SK-N-SH (cell line): Measurements from ENCODE around the gene USP28. TPM values are rescaled to one million over a fixed set of nuclear protein-coding genes. Genes with fewer than 3 reads are reported as not detected.

Experiments
- CTCF ChIA-PET: fragments of 300-600, 350-600 bp; formaldehyde crosslinking; extraction: SDS; loops from one replicate; lab custom pipeline; 2021; lab: Yijun Ruan, JAX
- POLR2A ChIA-PET: fragments of 350-600 bp; sonication (Branson Sonifier 250); formaldehyde crosslinking; extraction: SDS; loops from one replicate; lab custom pipeline; 2020; ENCODE audit warnings: antibody characterized with exemption, inconsistent platforms; lab: Yijun Ruan, JAX
- DNase-seq: peaks from one replicate; pipeline ENCODE4 v3.0.0; 2012
- H2AFZ ChIP-seq: fragments of 200-600 bp; sonication (generic); 2 replicates; pipeline ENCODE4 v1.8.1; 2016; ENCODE audit warnings: antibody characterized with exemption, mild to moderate bottlenecking, low read depth
- H3F3A ChIP-seq: fragments of 200-600 bp; sonication (generic); replicated peaks from 2 replicates; pipeline ENCODE3; 2016; ENCODE audit warnings: antibody characterized with exemption, mild to moderate bottlenecking; ENCODE audit not compliant: insufficient read depth
- H3K27ac ChIP-seq, 2 experiments: fragments of 200-500 bp in 1 of 2; fragments of 200-600 bp in 1 of 2; sonication (Bioruptor generic) in 1 of 2; sonication (generic), shearing (Covaris generic) in 1 of 2; 2 replicates each; pipeline versions ENCODE4 v1.5.1 to v1.6.1; 2014 to 2016; ENCODE audit warnings: low read depth in 2 of 2, inconsistent platforms in 1 of 2, low read length in 1 of 2, mild to moderate bottlenecking in 1 of 2, mixed read lengths in 1 of 2
- H3K27me3 ChIP-seq: fragments of 200-600 bp; sonication (generic), shearing (Covaris generic); 2 replicates; pipeline ENCODE4 v1.6.1; 2016; ENCODE audit warnings: mixed run types; ENCODE audit not compliant: insufficient read depth
- H3K36me3 ChIP-seq, 2 experiments: fragments of 200-500 bp in 1 of 2; fragments of 200-600 bp in 1 of 2; sonication (Bioruptor generic) in 1 of 2; sonication (generic) in 1 of 2; replicated peaks in 1 of 2; 2 replicates each; pipeline versions ENCODE3 to v1.5.1; 2014 to 2016; ENCODE audit warnings: low read length in 1 of 2, mild to moderate bottlenecking in 1 of 2; ENCODE audit not compliant: insufficient read depth in 2 of 2, control insufficient read depth in 1 of 2
- H3K4me1 ChIP-seq, 2 experiments: fragments of 200-500 bp in 1 of 2; fragments of 200-600 bp in 1 of 2; sonication (Bioruptor generic) in 1 of 2; sonication (generic), shearing (Covaris generic) in 1 of 2; 2 replicates each; pipeline versions ENCODE4 v1.5.1 to v1.6.1; 2014 to 2016; ENCODE audit warnings: low read depth in 1 of 2, low read length in 1 of 2, mixed run types in 1 of 2; ENCODE audit not compliant: insufficient read depth in 2 of 2, control insufficient read depth in 1 of 2
- H3K4me2 ChIP-seq: fragments of 200-600 bp; sonication (generic), shearing (Covaris generic); 2 replicates; pipeline ENCODE4 v1.6.1; 2017; ENCODE audit warnings: mixed run types
- H3K4me3 ChIP-seq, 2 experiments: fragments of 200-500 bp in 1 of 2; fragments of 200-600 bp in 1 of 2; sonication (Bioruptor generic) in 1 of 2; sonication (generic), shearing (Covaris generic) in 1 of 2; 2 replicates each; pipeline versions ENCODE4 v1.5.1 to v1.8.1; 2014 to 2016; ENCODE audit warnings: low read depth in 2 of 2, inconsistent platforms in 1 of 2, low read length in 1 of 2, mild to moderate bottlenecking in 1 of 2, mixed read lengths in 1 of 2, moderate library complexity in 1 of 2
- H3K79me2 ChIP-seq: fragments of 200-600 bp; sonication (generic); 2 replicates; pipeline ENCODE4 v1.8.1; 2017; ENCODE audit warnings: mild to moderate bottlenecking; ENCODE audit not compliant: insufficient read depth
- H3K9ac ChIP-seq: fragments of 200-600 bp; sonication (generic); 2 replicates; pipeline ENCODE4 v1.6.1; 2017; ENCODE audit warnings: mixed run types
- H3K9me2 ChIP-seq: fragments of 200-600 bp; sonication (generic); 2 replicates; pipeline ENCODE4 v1.6.1; 2017; ENCODE audit warnings: mixed run types
- H3K9me3 ChIP-seq: fragments of 200-600 bp; sonication (generic); 2 replicates; pipeline ENCODE4 v1.6.1; 2017; ENCODE audit warnings: mixed run types, mild to moderate bottlenecking, moderate library complexity
- H4K20me1 ChIP-seq: fragments of 200-600 bp; sonication (generic); 2 replicates; pipeline ENCODE4 v1.6.1; 2017; ENCODE audit warnings: mild to moderate bottlenecking, mixed run types; ENCODE audit not compliant: insufficient read depth
- CTCF ChIP-seq: fragments of 200-600 bp; sonication (generic); IDR thresholded peaks from 2 replicates; pipeline ENCODE4 v1.6.1; 2017; ENCODE audit warnings: antibody characterized with exemption, mild to moderate bottlenecking, moderate library complexity
- EP300 ChIP-seq, 2 experiments: IDR thresholded peaks; 2 replicates each; pipeline versions ENCODE4 v1.4.0 to v1.6.1; 2012; ENCODE audit warnings: borderline replicate concordance in 1 of 2, low read depth in 1 of 2, low read length in 1 of 2
- EZH2phosphoT487 ChIP-seq: fragments of 200-600 bp; sonication (generic); IDR thresholded peaks from 2 replicates; pipeline ENCODE4 v1.6.1; 2017; ENCODE audit warnings: low read depth, mixed run types, mild to moderate bottlenecking, antibody characterized with exemption, moderate library complexity, borderline replicate concordance
- FOSL2 ChIP-seq: IDR thresholded peaks from 2 replicates; pipeline ENCODE4 v1.4.0; 2012; ENCODE audit warnings: low read depth, mild to moderate bottlenecking, moderate library complexity, borderline replicate concordance
- FOXM1 ChIP-seq: IDR thresholded peaks from 2 replicates; pipeline ENCODE4 v1.4.0; 2012; ENCODE audit warnings: low read depth, mild to moderate bottlenecking
- JUND ChIP-seq: IDR thresholded peaks from 2 replicates; pipeline ENCODE4 v1.4.0; 2012
- MEF2A ChIP-seq: IDR thresholded peaks from 2 replicates; pipeline ENCODE4 v1.4.0; 2012; ENCODE audit warnings: low read depth, borderline replicate concordance
- REST ChIP-seq: IDR thresholded peaks from 2 replicates; pipeline ENCODE4 v1.6.1; 2012; ENCODE audit warnings: mild to moderate bottlenecking, low read depth, low read length, moderate library complexity
- RFX5 ChIP-seq: IDR thresholded peaks from 2 replicates; pipeline ENCODE4 v1.6.1; 2012; ENCODE audit warnings: mild to moderate bottlenecking, improper control_type of control experiment, low read length
- TEAD4 ChIP-seq: IDR thresholded peaks from 2 replicates; pipeline ENCODE4 v1.4.0; 2012; ENCODE audit warnings: mild to moderate bottlenecking, borderline replicate concordance; ENCODE audit not compliant: insufficient read depth
- YY1 ChIP-seq: IDR thresholded peaks from 2 replicates; pipeline ENCODE4 v1.4.0; 2012; ENCODE audit warnings: low read depth, mild to moderate bottlenecking
- ZBTB33 ChIP-seq: IDR thresholded peaks from 2 replicates; pipeline ENCODE4 v1.4.0; 2012; ENCODE audit warnings: low read depth, borderline replicate concordance
- WGBS: methylation state at CpG from one replicate; pipeline ENCODE4 v1.1.6; 2017; ENCODE audit warnings: low lambda C conversion rate; 5-methylcytosine and 5-hydroxymethylcytosine counted together
- polyA plus RNA-seq, 3 experiments: library from polyadenylated mRNA; depleted of rRNA; stranded (reverse); fragments of >200 nt; gene quantifications; 2 replicates each; pipeline ENCODE4 v1.2.3, GENCODE V29; 2012
- TF ChIP-seq, protein P1 (sequence below): fragments of 150-350 bp; IDR thresholded peaks from 2 replicates; pipeline ENCODE4 v1.6.1; 2016; ENCODE audit warnings: mild to moderate bottlenecking, low read depth, low read length
- TF ChIP-seq, protein P2 (sequence below): fragments of 150-350 bp; IDR thresholded peaks from 2 replicates; pipeline ENCODE4 v1.6.1; 2017; ENCODE audit warnings: antibody characterized with exemption, low read length, low read depth, borderline replicate concordance

USP28 gene
- polyA plus RNA-seq, 1 of the 3 experiments (the other 2 are of a cell fraction), result 20.0 TPM

GRCh38 chr11:113782134-113782533, 93.2 kb downstream of the USP28 start:
- Histone ChIP-seq H3K4me3 (no peak overlapping the region), H3K4me2 (no peak overlapping the region), H3K27ac (no peak overlapping the region), H3K9me2 (no peaks in the 10 kb centered on the region), H4K20me1 (no peaks in the 10 kb centered on the region), H3F3A (no peaks in the 10 kb centered on the region), H3K79me2 (no peaks in the 10 kb centered on the region), H3K9me3 (no peaks in the 10 kb centered on the region), H2AFZ (no peak overlapping the region), H3K27me3 (no peaks in the 10 kb centered on the region), H3K36me3 (no peaks in the 10 kb centered on the region), H3K4me1 (peaks cover 0 to 6% of the 10 kb centered on the region in 2 experiments; a peak in 3 of 4 replicates), H3K9ac (no peak overlapping the region)
- POLR2A ChIA-PET, result no interaction called here
- CTCF ChIA-PET, result interaction anchor here (1.1 to 3.8 kb wide), 3 partner anchors 9 to 476 kb away, joined by 4 to 17 read pairs (median 5); partner anchors contain the start of gene ZW10
- TF ChIP-seq JUND (no peak), EP300 (IDR thresholded peaks at IDR 0.05; ENCODE audit: borderline replicate concordance in 1 of 2, low read depth in 1 of 2, low read length in 1 of 2) (no peak), EZH2phosphoT487 (no peak), TEAD4 (no peak), REST (no peak), YY1 (no peak), FOSL2 (no peak), CTCF (no peak), ZBTB33 (no peak), FOXM1 (no peak), RFX5 (no peak), MEF2A (no peak)
- TF ChIP-seq, protein P1, sequence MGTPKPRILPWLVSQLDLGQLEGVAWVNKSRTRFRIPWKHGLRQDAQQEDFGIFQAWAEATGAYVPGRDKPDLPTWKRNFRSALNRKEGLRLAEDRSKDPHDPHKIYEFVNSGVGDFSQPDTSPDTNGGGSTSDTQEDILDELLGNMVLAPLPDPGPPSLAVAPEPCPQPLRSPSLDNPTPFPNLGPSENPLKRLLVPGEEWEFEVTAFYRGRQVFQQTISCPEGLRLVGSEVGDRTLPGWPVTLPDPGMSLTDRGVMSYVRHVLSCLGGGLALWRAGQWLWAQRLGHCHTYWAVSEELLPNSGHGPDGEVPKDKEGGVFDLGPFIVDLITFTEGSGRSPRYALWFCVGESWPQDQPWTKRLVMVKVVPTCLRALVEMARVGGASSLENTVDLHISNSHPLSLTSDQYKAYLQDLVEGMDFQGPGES, result no peak
- TF ChIP-seq, protein P2, sequence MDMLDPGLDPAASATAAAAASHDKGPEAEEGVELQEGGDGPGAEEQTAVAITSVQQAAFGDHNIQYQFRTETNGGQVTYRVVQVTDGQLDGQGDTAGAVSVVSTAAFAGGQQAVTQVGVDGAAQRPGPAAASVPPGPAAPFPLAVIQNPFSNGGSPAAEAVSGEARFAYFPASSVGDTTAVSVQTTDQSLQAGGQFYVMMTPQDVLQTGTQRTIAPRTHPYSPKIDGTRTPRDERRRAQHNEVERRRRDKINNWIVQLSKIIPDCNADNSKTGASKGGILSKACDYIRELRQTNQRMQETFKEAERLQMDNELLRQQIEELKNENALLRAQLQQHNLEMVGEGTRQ, result no peak
- DNase-seq, result no peak
- 63% methylated on average over 1 of the region's 1 CpG for WGBS
